Muscle of back (tissue), 10 donors: ENCODE data around the gene OR5AC2. TPM values are rescaled to one million over a fixed set of nuclear protein-coding genes. Genes with fewer than 3 reads are reported as not detected.

ENCODE experiments used
- polyA plus RNA-seq, 10 donors: library from polyadenylated mRNA; unstranded; fragments of 120-200 nt; gene quantifications; one replicate each; pipeline ENCODE4 v1.2.1, GENCODE V29; 2013; ENCODE audit not compliant: insufficient read length in 10 of 10

Gene OR5AC2
- polyA plus RNA-seq, 10 donors, result not detected

Other genes with a start within 250 kb of the OR5AC2 start
- 10 to 100 TPM; 31.8 to 54.7 (median 38.5) TPM for gene RIOX2, start 114.7 kb upstream of the OR5AC2 start, polyA plus RNA-seq
- not detected for gene GABRR3, start 51.9 kb upstream of the OR5AC2 start, polyA plus RNA-seq
- under 1 TPM in 2 of 10 donors, not detected in 8; 0.04 TPM for gene OR5H1, start 43.5 kb downstream of the OR5AC2 start, polyA plus RNA-seq
- not detected for gene OR5H14, start 60.3 kb downstream of the OR5AC2 start, polyA plus RNA-seq
- not detected for gene OR5H15, start 79.5 kb downstream of the OR5AC2 start, polyA plus RNA-seq
- not detected for gene OR5H6, start 177.1 kb downstream of the OR5AC2 start, polyA plus RNA-seq
- not detected for gene OR5H2, start 195.3 kb downstream of the OR5AC2 start, polyA plus RNA-seq